ENCODE data around the gene GHRH.

The GHRH gene

DNA sequence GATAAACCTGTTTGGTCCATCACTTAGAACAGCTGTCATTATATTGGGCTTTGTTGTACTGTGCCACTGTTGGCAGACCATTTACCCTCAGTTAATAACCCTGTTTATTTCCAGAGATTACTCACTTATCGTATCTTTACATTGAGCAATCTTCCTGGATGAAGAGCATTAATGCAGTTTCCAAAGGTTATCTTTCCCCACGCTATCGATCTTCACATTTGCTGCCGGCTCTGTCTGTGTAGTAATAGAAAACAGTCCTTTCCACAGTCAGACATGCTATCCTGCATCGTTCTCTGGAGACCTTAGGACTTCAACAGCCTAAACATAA lies 27.4 kb downstream of the GHRH start:
- ATAC-seq (ENCODE audit: low read depth): no peak
- Histone ChIP-seq H3K4me1 (ENCODE audit: insufficient read depth, poor library complexity, severe bottlenecking) (no peaks in the 10 kb centered on the region), H3K36me3 (ENCODE audit: low read depth) (peaks cover 100% of the 10 kb centered on the region), H3K4me3 (ENCODE audit: severe bottlenecking) (no peak overlapping the region), H3K9me3 (ENCODE audit: severe bottlenecking) (no peaks in the 10 kb centered on the region), H3K27ac (ENCODE audit: poor library complexity, severe bottlenecking) (no peak overlapping the region), H3K27me3 (ENCODE audit: insufficient read depth, poor library complexity, severe bottlenecking) (no peaks in the 10 kb centered on the region)
- peak; percentile 7 for DNase-seq (ENCODE audit: low spot score)
- TF ChIP-seq, protein P1, sequence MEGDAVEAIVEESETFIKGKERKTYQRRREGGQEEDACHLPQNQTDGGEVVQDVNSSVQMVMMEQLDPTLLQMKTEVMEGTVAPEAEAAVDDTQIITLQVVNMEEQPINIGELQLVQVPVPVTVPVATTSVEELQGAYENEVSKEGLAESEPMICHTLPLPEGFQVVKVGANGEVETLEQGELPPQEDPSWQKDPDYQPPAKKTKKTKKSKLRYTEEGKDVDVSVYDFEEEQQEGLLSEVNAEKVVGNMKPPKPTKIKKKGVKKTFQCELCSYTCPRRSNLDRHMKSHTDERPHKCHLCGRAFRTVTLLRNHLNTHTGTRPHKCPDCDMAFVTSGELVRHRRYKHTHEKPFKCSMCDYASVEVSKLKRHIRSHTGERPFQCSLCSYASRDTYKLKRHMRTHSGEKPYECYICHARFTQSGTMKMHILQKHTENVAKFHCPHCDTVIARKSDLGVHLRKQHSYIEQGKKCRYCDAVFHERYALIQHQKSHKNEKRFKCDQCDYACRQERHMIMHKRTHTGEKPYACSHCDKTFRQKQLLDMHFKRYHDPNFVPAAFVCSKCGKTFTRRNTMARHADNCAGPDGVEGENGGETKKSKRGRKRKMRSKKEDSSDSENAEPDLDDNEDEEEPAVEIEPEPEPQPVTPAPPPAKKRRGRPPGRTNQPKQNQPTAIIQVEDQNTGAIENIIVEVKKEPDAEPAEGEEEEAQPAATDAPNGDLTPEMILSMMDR (IDR thresholded peaks at IDR 0.05; ENCODE audit: poor library complexity, severe bottlenecking): no peak

DNA sequence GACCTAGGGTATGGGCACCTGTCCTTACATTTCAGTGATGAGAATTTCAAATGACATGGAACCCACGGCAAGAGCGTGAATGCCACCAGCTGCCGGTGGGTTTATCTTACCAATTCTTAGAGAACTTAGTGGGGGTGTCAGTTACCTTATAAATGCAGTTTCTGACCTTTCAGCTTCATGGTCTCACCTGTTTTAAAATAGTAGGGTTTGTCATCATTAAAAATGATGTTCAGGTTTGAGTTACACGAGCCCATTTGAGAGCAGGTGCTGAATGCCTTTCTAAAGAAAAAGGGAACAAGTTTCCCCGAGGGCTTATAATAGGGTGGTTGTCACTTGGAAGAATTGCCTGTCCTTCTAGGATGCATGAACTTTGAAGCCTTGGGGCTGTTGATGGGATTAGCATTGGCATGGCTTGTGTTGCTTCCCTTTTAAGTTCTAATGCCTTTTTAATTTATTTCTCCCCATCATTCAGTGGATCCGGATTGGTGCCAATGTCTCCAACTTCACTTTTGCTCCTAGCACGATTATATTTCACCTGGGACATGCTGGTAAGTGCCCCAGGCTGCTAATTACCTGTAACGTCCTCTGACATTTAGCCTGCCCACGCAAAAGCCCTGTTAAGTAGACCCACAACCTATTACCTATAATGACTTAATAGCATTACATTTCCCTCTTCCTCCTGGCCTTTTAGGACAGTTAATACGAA lies 27.9 kb downstream of the GHRH start:
- Histone ChIP-seq H3K4me3 (ENCODE audit: severe bottlenecking) (no peak overlapping the region), H3K9me3 (ENCODE audit: severe bottlenecking) (no peaks in the 10 kb centered on the region), H3K27ac (ENCODE audit: poor library complexity, severe bottlenecking) (no peak overlapping the region), H3K4me1 (ENCODE audit: insufficient read depth, poor library complexity, severe bottlenecking) (no peaks in the 10 kb centered on the region), H3K36me3 (ENCODE audit: low read depth) (peaks cover 100% of the 10 kb centered on the region), H3K27me3 (ENCODE audit: insufficient read depth, poor library complexity, severe bottlenecking) (no peaks in the 10 kb centered on the region)
- TF ChIP-seq, protein P1 (IDR thresholded peaks at IDR 0.05; ENCODE audit: poor library complexity, severe bottlenecking): no peak
- DNase-seq (ENCODE audit: low spot score) (peak; percentile 23), ATAC-seq (ENCODE audit: low read depth) (no peak)

DNA sequence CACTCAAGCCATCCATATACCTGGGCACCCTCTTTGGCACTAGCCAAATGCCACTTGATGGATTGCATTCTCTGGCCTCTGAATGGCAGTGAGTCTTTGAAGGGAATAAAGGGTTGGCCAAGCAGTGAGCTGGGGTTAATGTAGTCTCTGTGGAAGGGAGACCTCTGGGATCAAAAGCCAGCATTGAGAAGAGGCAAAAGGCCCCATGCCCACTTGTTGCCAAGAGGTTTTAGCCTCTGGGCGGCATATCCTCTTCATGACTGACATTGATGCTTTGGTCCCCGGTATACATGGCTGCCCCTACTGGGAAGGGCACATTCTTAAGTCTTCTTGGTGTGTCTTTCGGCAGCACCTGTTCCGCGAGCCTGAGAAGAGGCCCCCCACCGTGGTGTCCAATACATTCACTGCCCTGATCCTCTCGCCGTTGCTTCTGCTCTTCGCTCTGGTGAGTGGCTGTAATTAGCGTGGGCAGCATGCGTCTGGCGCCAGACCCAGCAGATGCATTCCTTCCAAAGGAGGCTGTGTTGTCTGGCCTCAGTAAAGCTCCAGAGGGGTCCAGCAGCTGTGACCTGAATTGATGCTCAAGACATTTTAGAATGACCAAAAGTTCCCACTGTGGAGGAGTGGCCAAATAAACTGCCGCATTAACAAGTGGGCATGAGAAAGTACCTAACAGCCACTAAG lies 29.5 kb downstream of the GHRH start:
- ATAC-seq (ENCODE audit: low read depth): 0 out of 3 replicates have a peak, but pooled peaks have one; percentile 7
- peak; percentile 76 for DNase-seq (ENCODE audit: low spot score)
- no peaks in the 10 kb centered on the region for H3K27me3 ChIP-seq (ENCODE audit: insufficient read depth, poor library complexity, severe bottlenecking)
- H3K36me3 ChIP-seq (ENCODE audit: low read depth): peaks cover 100% of the 10 kb centered on the region
- H3K4me3 ChIP-seq (ENCODE audit: severe bottlenecking): no peak overlapping the region
- TF ChIP-seq, protein P1 (IDR thresholded peaks at IDR 0.05; ENCODE audit: poor library complexity, severe bottlenecking): no peak
- no peaks in the 10 kb centered on the region for H3K9me3 ChIP-seq (ENCODE audit: severe bottlenecking)
- H3K4me1 ChIP-seq (ENCODE audit: insufficient read depth, poor library complexity, severe bottlenecking): no peaks in the 10 kb centered on the region
- no peak overlapping the region for H3K27ac ChIP-seq (ENCODE audit: poor library complexity, severe bottlenecking)

DNA sequence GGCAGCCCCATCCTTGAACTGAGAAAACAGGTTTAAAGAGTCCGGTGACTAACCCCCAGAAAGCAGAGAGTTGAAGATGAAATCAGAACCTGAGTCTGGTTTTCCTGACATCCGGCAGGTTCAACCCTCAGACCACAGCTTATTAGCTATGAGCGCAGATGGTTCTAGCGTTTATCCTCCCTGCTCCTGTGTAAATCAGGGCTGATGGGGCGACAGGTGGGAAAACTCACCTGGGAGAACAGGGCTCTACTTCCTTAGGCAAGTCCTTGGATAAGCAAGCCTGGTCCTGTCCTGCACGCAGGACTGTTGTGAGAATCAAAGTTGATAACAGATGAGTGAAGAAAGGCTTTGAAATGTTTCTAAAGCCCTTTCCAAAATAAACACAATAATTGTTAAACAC lies 31.4 kb downstream of the GHRH start:
- Histone ChIP-seq H3K4me3 (ENCODE audit: severe bottlenecking) (no peak overlapping the region), H3K27ac (ENCODE audit: poor library complexity, severe bottlenecking) (no peak overlapping the region), H3K9me3 (ENCODE audit: severe bottlenecking) (no peaks in the 10 kb centered on the region), H3K27me3 (ENCODE audit: insufficient read depth, poor library complexity, severe bottlenecking) (no peaks in the 10 kb centered on the region), H3K4me1 (ENCODE audit: insufficient read depth, poor library complexity, severe bottlenecking) (no peaks in the 10 kb centered on the region), H3K36me3 (ENCODE audit: low read depth) (peaks cover 100% of the 10 kb centered on the region)
- DNase-seq (ENCODE audit: low spot score) (peak; percentile 29), ATAC-seq (ENCODE audit: low read depth) (no peak)
- TF ChIP-seq, protein P1 (IDR thresholded peaks at IDR 0.05; ENCODE audit: poor library complexity, severe bottlenecking): no peak

DNA sequence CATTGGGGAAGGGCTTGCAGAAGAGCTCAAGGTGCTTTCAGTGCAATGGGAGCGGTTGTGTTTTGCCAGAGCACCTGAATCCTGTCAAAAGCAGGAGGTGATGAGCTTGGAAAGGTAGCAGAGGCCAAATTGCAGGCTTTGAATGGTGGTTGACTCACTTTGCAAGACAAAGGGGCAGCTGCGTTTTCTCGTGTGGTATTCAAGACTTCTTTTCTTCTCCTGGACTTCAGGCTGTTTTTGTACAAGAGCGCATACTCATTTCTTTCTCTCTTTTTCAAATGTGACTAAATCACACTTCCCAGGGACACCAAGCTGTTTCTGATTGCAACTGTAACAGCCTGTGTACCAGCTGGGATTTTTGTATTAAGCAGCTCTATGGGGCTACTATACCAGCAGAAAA lies 32.3 kb downstream of the GHRH start:
- ATAC-seq (ENCODE audit: low read depth) (no peak), DNase-seq (ENCODE audit: low spot score) (peak; percentile 48)
- no peak overlapping the region for H3K27ac ChIP-seq (ENCODE audit: poor library complexity, severe bottlenecking)
- H3K9me3 ChIP-seq (ENCODE audit: severe bottlenecking): no peaks in the 10 kb centered on the region
- peaks cover 100% of the 10 kb centered on the region for H3K36me3 ChIP-seq (ENCODE audit: low read depth)
- no peaks in the 10 kb centered on the region for H3K4me1 ChIP-seq (ENCODE audit: insufficient read depth, poor library complexity, severe bottlenecking)
- H3K27me3 ChIP-seq (ENCODE audit: insufficient read depth, poor library complexity, severe bottlenecking): no peaks in the 10 kb centered on the region
- no peak overlapping the region for H3K4me3 ChIP-seq (ENCODE audit: severe bottlenecking)
- TF ChIP-seq, protein P1 (IDR thresholded peaks at IDR 0.05; ENCODE audit: poor library complexity, severe bottlenecking): no peak
